ENCODE measurements around the gene PTGR3.

Gene PTGR3

GRCh38 chr18:75253043-75253442, 44.1 kb upstream of the PTGR3 start:
- H3K9me3 Mint-ChIP-seq, result no peaks in the 10 kb centered on the region
- H3K27me3 Mint-ChIP-seq (ENCODE audit: low read depth, poor library complexity), result no peaks in the 10 kb centered on the region
- peaks cover 77% of the 10 kb centered on the region for H3K4me1 Mint-ChIP-seq
- TF ChIP-seq, protein P1, sequence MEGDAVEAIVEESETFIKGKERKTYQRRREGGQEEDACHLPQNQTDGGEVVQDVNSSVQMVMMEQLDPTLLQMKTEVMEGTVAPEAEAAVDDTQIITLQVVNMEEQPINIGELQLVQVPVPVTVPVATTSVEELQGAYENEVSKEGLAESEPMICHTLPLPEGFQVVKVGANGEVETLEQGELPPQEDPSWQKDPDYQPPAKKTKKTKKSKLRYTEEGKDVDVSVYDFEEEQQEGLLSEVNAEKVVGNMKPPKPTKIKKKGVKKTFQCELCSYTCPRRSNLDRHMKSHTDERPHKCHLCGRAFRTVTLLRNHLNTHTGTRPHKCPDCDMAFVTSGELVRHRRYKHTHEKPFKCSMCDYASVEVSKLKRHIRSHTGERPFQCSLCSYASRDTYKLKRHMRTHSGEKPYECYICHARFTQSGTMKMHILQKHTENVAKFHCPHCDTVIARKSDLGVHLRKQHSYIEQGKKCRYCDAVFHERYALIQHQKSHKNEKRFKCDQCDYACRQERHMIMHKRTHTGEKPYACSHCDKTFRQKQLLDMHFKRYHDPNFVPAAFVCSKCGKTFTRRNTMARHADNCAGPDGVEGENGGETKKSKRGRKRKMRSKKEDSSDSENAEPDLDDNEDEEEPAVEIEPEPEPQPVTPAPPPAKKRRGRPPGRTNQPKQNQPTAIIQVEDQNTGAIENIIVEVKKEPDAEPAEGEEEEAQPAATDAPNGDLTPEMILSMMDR (IDR thresholded peaks at IDR 0.05), result no peak
- H3K4me3 Mint-ChIP-seq, result no peak overlapping the region
- DNase-seq, result no peak
- H3K27ac Mint-ChIP-seq, result peak overlapping the region; percentile 96
- no peaks in the 10 kb centered on the region for H3K36me3 Mint-ChIP-seq (ENCODE audit: low read depth)

DNA sequence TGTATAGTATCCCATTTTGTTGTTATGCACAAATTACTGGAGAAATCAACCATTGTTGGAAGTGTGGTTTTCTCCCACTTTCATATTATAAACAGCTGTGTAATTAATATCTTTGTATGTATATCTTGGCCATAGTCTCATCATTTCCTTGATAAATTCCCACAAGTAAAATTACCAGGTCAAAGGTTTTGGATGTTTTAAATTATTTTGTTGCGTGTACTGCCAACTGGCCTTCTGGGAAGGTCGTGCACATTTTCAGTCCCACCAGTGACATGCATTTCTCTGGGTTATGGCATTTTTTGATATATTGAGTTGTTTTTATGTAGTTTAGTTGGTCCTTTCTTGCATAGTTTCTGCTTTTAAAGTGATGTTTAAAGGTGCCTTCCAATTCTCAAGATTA, 43.2 kb upstream of the PTGR3 start:
- Mint-ChIP-seq H3K36me3 (ENCODE audit: low read depth) (no peaks in the 10 kb centered on the region), H3K4me3 (no peak overlapping the region), H3K4me1 (peaks cover 77% of the 10 kb centered on the region), H3K27ac (no peak overlapping the region), H3K27me3 (ENCODE audit: low read depth, poor library complexity) (no peaks in the 10 kb centered on the region), H3K9me3 (no peaks in the 10 kb centered on the region)
- DNase-seq, result no peak
- TF ChIP-seq, protein P1 (IDR thresholded peaks at IDR 0.05), result no peak

DNA sequence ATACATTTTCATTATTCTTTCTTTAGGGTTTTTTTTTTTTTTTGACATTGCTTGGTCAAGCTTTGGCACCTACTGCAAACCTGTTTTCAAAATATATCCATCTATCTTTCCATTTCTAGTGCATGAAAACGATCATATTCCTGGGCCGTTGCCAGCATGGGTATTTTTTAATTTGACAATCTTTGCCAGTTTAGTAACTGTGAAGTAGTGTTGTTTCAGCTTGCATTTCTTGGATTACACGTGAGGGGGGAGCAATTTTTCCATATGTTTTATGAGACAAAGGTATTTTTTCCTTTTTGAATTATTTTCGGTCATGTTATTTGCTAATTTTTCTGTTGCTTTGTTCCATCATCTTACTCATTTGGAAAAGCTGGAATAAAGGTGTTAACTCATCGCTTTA, 42.5 kb upstream of the PTGR3 start:
- no peak overlapping the region for H3K27ac Mint-ChIP-seq
- no peaks in the 10 kb centered on the region for H3K27me3 Mint-ChIP-seq (ENCODE audit: low read depth, poor library complexity)
- TF ChIP-seq, protein P1 (IDR thresholded peaks at IDR 0.05), result no peak
- H3K36me3 Mint-ChIP-seq (ENCODE audit: low read depth), result no peaks in the 10 kb centered on the region
- H3K4me1 Mint-ChIP-seq, result peaks cover 78% of the 10 kb centered on the region
- H3K9me3 Mint-ChIP-seq, result no peaks in the 10 kb centered on the region
- H3K4me3 Mint-ChIP-seq, result no peak overlapping the region
- no peak for DNase-seq

DNA sequence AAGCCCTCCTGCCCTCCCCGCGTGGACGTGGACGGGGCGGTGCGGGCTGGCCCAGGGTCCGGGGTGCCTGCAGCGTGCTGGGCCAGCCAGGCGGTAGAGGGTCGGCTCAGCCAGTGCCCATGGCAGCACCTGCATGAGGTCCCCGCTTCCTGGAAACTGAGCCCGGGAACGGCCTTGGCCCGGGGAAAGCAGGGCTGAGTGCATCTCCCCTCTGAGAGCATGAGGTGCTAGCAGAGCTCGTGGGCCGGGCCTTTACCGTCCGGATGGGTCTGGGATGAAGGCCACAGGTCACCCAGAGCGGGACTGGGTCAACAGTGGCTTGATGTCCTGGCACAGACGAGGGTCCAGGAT, 41.5 kb upstream of the PTGR3 start:
- TF ChIP-seq, protein P1 (IDR thresholded peaks at IDR 0.05), result no peak
- Mint-ChIP-seq H3K9me3 (no peaks in the 10 kb centered on the region), H3K27ac (no peak overlapping the region)

GRCh38 chr18:75249672-75250470, 40.9 kb upstream of the PTGR3 start:
- no peak overlapping the region for H3K4me3 Mint-ChIP-seq
- no peak for DNase-seq
- peak overlapping the region; percentile 48 for H3K27ac Mint-ChIP-seq
- H3K4me1 Mint-ChIP-seq, result peaks cover 89% of the 10 kb centered on the region
- no peaks in the 10 kb centered on the region for H3K27me3 Mint-ChIP-seq (ENCODE audit: low read depth, poor library complexity)
- no peaks in the 10 kb centered on the region for H3K36me3 Mint-ChIP-seq (ENCODE audit: low read depth)
- TF ChIP-seq, protein P1 (IDR thresholded peaks at IDR 0.05), result no peak
- H3K9me3 Mint-ChIP-seq, result no peaks in the 10 kb centered on the region

More for the DNA sequence above, 41.5 kb upstream of the PTGR3 start:
- no peak for DNase-seq
- peaks cover 89% of the 10 kb centered on the region for H3K4me1 Mint-ChIP-seq
- H3K4me3 Mint-ChIP-seq, result no peak overlapping the region
- no peaks in the 10 kb centered on the region for H3K27me3 Mint-ChIP-seq (ENCODE audit: low read depth, poor library complexity)
- H3K36me3 Mint-ChIP-seq (ENCODE audit: low read depth), result no peaks in the 10 kb centered on the region

GRCh38 chr18:75249175-75249518, 40.2 kb upstream of the PTGR3 start:
- TF ChIP-seq, protein P1 (IDR thresholded peaks at IDR 0.05), result no peak
- no peaks in the 10 kb centered on the region for H3K36me3 Mint-ChIP-seq (ENCODE audit: low read depth)
- no peak overlapping the region for H3K4me3 Mint-ChIP-seq
- peaks cover 91% of the 10 kb centered on the region for H3K4me1 Mint-ChIP-seq
- H3K9me3 Mint-ChIP-seq, result no peaks in the 10 kb centered on the region
- no peak overlapping the region for H3K27ac Mint-ChIP-seq
- no peak for DNase-seq
- no peaks in the 10 kb centered on the region for H3K27me3 Mint-ChIP-seq (ENCODE audit: low read depth, poor library complexity)

All from nephron progenitor cell (in vitro differentiated cells).